Measurements from ENCODE around the gene OPRM1.
"Not testable (repeated sequence)": the region's sequence is repeated elsewhere in the genome, so short reads cannot be mapped to it uniquely, and the experiment has no call there.

Gene OPRM1

DNA sequence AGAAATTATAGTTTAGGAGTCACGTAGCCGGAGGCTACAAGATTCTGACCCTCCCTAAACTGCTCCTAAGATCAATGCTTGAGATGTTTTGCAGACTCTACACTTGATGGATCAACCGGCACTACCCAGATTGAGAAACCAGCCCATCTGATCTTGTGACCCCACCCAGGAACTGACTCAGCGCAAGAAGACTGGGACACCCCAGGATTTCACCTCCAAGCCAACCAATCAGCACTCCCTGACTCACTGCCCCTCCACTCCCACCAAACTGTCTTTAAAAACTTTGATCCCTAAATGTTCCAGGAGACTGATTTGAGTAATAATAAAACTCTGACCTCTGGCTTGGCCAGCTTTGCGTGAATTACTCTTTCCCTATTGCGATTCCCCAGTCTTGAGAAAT, 99.8 kb downstream of the OPRM1 start:
- DNase-seq (ENCODE audit: extremely low spot score, insufficient read length, low read depth) (no peak), FAIRE-seq (no peak)

DNA sequence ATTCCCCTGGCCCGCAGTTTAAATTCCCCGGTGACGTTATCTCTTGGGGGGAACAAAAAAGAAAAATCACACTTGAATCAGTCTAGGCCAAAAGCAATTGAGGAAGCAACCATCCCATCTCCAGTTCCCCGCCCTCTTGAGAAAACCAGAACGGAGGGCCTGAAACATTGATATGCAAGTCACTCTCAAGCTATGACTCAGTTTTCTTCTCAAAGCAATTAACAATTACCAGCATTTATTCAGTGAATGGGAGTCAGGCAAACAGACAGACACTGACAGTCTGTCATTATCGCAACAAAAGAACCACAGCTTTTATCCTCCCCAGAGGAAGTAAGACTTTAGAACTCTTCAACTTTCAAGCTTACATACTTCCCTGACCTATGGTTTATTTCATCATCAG, 100.9 kb downstream of the OPRM1 start:
- DNase-seq (ENCODE audit: extremely low spot score, insufficient read length, low read depth) = no peak
- no peak for FAIRE-seq

DNA sequence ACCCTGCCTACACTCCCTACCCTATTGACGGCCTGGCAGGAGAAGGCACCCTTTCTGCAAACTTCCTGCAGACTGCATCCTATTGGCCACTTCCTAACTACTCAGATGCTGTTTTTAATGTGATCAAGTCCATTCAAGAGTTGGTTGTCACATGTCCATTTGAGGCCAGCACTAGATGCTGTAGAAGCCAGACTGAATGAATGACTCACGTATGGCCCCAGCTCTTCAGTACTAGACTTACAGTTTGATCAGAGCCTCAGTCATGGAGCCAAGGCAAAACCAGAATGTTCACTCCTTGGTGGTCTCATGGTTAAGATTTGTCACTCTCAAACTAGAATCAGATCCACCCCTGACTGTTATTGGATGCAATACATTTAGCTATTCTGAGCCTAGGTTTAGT, 101.7 kb downstream of the OPRM1 start:
- no peak for DNase-seq (ENCODE audit: extremely low spot score, insufficient read length, low read depth)
- FAIRE-seq = no peak

DNA sequence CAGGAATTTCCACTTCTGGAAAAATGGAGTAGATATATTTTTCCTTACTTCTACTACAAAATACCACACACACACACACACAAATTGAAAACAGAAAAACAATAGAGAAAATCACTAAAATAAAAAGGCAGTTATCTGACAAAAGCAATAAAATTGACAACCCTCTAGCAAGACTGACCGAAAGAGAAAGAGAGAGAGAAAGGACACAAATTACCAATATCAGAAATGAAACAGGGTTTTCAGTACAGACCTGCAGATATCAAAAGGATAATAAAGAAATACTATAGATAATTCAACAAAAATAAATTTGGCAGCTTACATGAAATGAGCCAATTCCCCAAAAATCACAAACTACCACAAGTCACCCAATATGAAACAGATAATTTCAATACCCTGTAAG, 104.7 kb downstream of the OPRM1 start:
- DNase-seq (ENCODE audit: extremely low spot score, insufficient read length, low read depth) (no peak), FAIRE-seq (no peak)

DNA sequence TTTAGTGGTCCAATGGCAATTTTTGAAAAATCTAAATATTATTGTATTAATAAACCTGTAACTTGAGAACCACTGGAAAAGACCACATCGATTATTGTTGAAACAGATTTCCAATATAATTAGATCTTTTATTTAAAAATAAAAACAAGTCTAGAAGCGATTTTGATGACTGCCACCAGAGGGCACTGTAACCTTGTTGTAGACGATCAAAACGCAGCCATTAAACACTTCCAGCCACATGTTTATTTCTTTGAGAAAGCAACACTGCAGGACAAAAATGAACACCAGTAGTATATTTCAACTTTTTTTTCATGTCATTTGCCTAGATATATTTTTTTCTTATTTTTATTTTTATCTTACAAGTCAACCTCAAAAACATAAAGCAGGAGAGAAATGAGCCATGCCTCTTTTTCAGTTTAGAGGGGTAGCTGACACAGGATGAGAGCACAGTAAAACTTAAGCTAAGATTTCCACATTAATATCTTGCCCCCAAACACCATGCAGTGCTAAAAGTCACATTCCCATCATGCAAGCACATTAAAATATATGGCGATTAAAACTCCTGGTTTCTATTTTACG, 115.4 kb downstream of the OPRM1 start:
- DNase-seq (ENCODE audit: extremely low spot score, insufficient read length, low read depth) = no peak
- peak; percentile 69 for FAIRE-seq

DNA sequence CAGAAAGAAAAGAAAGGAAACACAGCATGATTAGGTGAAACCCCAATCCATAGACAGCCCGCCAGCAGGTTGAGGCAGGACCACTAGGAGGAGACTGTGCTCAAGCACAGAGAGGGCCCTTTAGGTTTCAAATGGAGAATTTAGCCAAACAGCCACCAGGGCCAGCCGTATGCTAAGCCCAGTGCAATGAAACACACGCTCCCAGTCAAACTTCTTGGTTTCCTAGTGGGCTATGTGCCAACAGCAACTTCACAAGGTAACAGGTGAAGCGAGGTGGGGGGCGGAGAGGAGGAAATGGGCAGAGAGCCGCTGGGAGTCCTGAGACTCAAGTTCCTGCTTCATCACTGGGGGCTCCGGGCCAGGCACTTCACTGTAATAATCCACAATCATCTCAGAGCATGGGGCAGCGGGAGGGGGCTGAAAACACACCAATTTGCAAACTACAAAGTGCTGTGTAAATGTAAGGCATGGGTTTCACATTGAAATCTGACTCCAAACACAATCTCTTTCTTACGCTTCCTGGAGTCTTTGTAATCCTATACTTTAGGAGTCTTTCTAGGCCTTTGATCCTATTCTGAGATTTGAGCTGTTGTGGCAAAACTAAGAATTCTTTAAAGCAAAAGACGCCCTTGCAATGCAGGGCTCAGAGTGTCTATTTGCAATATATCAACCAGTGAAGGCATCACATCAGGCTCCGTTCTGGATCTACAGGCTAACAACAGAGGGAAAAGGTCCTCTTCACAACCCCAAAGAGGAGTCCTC, 117.3 kb downstream of the OPRM1 start:
- peak; percentile 76 for FAIRE-seq
- no peak for DNase-seq (ENCODE audit: extremely low spot score, insufficient read length, low read depth)

DNA sequence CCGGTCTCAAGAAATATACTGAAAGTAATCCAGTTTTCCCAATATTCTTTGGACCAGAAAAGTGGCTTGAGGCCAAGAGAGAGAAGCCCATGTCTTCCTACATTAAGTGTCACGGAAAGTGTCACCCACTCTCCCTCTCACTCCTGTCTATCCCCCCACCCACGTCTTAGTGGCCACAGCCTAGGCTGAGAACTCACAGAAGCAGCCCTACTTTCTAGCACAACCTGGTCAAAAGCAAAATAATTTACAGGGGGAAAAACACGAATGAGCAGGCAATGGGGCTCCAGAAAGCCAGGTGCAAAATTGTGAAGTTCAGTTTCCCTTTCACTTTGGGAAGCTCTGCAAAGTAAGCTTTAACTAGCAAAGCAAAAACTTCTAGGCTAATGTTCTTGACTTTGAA, 118.0 kb downstream of the OPRM1 start:
- FAIRE-seq (peak; percentile 76), DNase-seq (ENCODE audit: extremely low spot score, insufficient read length, low read depth) (no peak)

DNA sequence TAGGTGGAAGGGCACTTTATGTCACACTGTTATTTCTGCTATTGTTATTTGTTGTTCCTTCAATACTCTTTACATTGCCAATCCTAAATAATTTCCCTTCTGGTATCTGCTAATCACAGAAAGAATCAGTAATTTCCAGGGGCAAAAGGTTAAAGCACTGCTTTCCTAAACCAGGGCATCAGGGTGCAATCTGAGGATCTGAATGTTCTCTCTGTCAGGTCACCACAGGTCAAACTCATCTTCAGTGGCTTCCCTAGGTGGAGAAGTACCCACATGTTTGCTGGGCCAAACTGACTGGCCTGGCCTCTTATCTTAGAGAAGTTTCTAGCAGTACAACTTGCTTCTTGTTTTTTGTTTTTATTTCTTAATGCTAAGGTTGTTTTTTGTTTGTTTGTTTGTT, 118.7 kb downstream of the OPRM1 start:
- FAIRE-seq (peak; percentile 36), DNase-seq (ENCODE audit: extremely low spot score, insufficient read length, low read depth) (no peak)

DNA sequence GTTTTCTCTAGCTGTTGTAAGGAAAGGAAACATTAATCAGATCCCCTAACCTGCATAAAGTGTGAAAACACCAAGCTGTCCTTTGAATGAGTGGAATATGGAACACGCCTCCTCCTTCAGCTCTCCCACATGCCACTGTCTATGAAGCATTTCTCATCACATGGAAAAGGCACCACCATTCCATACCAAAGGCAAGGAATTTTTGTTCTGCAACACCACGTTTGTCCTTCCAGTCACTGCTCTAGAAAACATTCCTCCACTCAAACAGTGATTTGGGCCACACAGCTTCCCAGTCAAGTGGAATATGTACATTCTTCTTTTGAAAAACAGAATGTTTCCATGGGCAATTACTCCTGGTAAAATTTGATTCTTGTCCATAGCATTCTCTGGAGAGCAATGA, 120.1 kb downstream of the OPRM1 start:
- DNase-seq (ENCODE audit: extremely low spot score, insufficient read length, low read depth) (no peak), FAIRE-seq (peak; percentile 39)

DNA sequence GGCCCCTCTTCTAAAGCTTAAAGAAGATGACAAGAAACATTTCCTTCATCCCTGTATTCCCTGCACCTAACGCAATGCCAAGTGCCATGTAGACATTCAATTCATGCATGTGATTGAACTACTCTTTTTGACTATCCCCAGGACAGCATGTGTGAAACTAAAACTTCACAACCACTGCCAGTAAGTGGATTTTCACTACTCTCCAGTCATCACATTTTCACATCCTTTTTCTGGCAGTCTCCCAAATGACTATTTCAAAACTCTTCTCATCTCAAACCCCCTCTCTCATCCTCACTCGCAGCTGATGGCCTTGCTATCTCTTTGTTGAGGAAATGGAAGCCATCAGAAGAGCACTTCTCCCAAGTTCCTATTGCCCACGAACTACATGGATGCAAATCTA, 122.6 kb downstream of the OPRM1 start:
- DNase-seq (ENCODE audit: extremely low spot score, insufficient read length, low read depth) (peak; percentile 33), FAIRE-seq (peak; percentile 95)

DNA sequence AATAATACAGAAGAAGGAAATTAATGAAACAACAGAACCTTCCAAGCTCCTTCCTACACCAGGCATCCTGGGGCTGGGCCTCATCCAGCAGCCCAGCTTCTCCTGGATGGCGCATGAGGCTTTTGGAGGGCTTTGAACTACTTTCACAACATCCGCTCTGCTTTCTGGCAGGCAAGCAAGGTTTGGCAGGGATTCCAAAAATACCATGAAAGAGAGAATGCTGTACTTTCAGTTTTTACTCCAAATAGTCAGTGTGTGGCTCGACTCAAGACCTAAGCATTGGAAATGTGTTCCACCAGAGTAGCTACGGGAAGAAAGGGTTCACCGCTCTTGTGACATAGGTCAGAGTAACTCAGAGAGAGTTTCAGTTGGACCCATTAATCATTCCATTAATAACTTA, 125.4 kb downstream of the OPRM1 start:
- peak; percentile 60 for FAIRE-seq
- no peak for DNase-seq (ENCODE audit: extremely low spot score, insufficient read length, low read depth)

DNA sequence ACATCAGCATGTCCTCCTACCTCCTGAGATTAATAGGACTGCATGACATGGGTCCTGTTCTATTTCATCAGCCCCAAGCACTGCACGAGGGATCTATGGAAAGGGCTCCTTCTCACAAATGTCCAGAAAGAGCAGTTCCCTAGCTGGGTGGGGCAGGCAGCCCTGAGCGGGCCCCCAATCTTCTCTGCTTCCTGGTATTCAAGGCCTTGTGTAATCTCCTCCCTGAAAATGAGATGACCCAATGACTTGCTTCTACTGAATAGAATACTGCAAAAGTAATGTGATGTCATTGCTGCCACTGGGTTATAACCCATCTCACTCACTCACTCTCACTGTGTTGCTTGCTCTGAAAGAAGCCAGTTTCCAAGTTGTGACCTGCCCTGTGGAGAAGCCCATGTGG, 126.4 kb downstream of the OPRM1 start:
- no peak for FAIRE-seq
- DNase-seq (ENCODE audit: extremely low spot score, insufficient read length, low read depth) = no peak

DNA sequence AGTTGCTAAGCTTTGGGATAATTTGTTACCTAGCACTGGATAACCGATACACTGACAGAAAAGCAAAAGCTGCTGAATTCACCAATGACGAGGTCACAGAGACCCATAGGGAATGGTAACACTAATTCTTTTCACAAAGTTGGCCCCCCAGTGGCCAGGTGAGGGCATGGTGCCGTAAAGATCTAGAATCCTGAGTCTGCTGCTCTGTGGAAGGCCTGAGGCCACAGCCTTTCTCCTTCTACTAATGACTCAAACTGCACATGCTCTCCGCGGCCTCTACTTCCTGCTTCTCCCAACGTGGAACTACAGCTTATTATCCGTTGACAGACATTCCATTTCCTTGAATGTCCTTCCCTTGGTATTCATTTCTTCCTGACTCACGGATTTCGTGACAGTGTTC, 127.1 kb downstream of the OPRM1 start:
- FAIRE-seq (no peak), DNase-seq (ENCODE audit: extremely low spot score, insufficient read length, low read depth) (no peak)

DNA sequence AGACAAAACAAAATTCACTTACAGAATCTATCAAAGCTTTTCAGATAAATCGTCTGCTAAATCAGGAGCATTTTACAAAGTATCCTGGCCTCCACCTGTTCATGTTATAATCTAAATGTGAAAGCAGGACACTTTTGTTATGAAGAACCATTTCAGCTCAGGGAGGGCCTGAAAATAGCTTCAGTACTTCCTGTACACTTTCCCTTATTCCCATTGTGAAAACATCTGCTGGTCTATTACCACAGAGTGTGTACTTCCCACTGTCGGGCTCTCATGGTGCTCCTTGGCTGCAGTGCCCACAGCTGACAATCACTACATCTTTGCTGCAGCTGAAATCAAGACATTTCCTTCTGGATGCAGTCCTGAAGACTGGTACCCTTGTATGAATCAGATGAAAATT, 128.1 kb downstream of the OPRM1 start:
- no peak for FAIRE-seq
- no peak for DNase-seq (ENCODE audit: extremely low spot score, insufficient read length, low read depth)

DNA sequence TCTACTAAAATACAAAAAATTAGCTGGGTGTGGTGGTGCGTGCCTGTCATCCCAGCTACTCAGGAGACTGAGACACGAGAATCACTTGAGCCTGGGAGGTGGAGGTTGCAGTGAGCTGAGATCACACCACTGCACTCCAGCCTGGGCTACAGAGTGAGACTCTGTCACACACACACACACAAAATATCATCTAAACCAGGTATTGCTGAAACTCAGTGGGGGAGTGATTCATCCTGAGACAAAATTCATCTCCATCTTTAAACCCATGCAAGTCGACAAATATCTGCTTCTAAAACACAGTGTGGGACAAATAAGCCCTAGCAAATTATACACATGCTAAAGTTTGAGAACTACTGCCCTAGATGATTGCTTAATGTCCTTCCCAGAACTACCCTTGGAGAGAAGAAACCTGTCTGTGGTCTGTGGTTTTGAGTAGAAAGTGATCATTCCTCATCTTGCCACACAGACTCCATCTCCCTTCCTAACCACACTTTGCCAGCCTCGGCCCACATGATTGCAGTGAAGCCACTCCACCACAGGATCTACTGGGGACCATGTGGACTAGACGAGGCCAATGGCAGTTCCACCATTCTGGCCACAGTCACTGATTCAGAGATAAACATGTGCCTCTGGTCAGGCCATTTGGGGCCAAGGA, 130.3 kb downstream of the OPRM1 start:
- FAIRE-seq = no peak

DNA sequence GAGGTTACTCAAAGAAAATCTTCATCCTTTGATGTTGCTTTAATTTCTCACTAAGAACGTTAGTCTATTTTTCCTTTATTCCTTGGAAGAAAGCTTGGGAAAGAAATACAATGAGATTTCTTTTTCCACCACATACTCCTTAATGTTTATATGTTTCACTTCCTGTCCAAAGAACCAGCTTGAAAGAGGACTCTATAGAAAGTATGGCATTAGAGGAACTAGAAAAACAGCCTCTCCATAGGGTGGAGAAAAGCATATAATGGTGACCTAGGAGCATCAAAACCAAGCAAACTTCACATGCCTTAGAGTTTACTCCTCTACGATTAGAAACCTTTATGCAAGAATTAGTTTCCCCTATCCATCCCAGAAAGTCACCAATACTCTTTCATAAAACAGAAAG, 131.1 kb downstream of the OPRM1 start:
- DNase-seq (ENCODE audit: extremely low spot score, insufficient read length, low read depth) (no peak), FAIRE-seq (no peak)

More for the DNA sequence above, 130.3 kb downstream of the OPRM1 start:
- DNase-seq (ENCODE audit: extremely low spot score, insufficient read length, low read depth) = no peak

DNA sequence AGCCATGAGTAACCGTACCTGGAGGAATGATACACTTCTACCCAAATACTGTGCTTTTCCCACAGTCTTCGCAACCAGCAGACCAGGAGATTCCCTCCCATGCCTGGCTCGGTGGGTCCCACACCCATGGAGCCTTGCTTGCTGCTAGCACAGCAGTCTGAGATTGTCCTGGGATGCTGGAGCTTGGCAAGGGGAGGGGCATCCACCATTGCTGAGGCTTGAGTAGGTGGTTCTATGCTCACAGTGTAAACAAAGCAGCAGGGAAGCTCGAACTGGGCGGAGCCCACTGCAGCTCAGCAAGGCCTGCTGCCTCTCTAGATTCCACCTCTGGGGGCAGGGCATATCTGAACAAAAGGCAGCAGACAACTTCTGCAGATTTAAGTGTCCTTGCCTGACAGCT, 133.4 kb downstream of the OPRM1 start:
- not testable (repeated sequence) for FAIRE-seq; DNase-seq (ENCODE audit: extremely low spot score, insufficient read length, low read depth)

DNA sequence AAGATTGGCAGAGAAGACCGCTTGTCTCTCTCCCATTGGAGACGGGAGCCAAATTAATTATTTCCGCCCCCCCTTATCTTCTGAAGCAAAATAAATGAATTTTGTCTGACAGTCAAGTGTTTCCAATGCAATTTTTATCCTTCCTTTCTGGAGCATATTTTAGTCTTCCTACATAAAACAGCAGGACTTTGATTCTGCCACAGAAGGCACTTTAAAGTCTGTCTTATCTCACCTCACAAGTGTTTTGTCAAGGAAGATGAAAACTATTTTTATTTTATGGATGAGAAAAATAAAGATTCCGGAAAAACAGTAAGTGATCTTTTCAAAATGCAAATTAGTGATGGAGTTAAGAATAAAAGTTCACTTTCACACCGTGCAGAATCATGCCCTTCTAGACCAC, 140.4 kb downstream of the OPRM1 start:
- no peak for FAIRE-seq
- no peak for DNase-seq (ENCODE audit: extremely low spot score, insufficient read length, low read depth)

DNA sequence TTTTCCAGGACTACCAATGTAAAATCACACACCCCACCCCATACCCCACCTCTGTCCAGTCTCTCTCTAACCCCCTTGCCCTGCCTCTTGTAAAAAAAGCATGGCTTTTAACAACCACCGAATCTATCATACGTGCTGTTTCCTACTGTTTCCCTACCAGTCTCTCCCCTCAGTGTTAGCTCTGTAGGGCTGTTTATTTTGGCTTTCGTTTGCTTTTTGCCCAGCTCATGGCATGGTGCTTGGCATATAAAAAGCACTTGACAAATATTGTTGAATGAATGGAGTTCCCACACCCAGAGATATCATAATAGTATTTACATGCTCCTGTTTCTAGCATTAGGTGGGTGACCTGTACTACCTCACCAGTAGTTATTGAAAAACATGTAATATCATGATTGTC, 148.2 kb downstream of the OPRM1 start:
- FAIRE-seq (peak; percentile 29), DNase-seq (ENCODE audit: extremely low spot score, insufficient read length, low read depth) (no peak)

DNA sequence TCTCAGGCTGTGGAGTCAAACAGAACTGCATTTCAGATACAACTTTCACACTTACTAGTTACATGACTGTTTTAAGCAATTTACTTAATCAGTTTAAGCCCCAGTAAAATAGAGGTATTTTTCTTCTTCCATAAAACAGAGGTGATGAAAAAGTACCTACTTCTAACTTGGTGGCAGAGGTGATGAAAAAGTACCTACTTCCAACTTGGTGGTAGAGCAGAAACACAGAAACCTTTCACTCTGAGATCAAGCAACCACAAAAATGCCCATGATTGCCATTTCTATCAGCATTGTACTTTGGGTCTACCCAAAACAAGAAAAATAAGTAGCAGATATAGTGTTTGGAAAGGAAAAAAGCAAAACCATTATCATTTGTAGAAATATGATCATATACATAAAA, 148.7 kb downstream of the OPRM1 start:
- FAIRE-seq = no peak
- no peak for DNase-seq (ENCODE audit: extremely low spot score, insufficient read length, low read depth)

DNA sequence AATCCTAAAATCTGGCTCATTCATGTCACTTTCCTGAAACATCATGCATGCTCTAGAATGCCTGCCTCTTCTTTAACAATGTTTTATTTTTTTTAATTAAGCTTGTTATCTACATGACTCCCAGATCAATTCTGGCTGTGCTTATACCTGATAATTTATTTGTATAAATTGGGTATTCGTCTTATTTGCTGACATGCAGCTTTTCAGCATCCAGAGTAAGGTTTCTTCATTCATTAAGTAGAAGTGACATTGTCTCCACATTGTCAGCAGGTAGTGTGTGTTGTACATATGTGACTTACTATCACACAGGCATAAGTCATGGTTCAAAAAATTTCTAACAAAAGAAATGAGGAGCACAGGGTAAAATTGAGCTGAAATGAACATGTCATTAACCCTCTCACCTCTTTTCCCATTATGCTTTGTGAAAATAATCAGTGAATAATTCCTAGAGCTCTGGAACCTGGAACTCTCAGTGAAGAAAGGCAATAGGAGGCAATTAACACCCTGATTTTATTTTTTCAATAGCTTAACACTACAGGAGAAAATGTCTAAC, 157.4 kb downstream of the OPRM1 start:
- FAIRE-seq (no peak), DNase-seq (ENCODE audit: extremely low spot score, insufficient read length, low read depth) (no peak)
